Fibroblast of gingiva (primary cell): ENCODE results near the gene ABCG5.
A peak's percentile ranks its signal among the peaks of the same experiment; 100 is the strongest.

Experiments
- DNase-seq: peaks from one replicate; pipeline ENCODE4 v3.0.0-alpha.2; 2011; ENCODE audit warnings: low read depth

The ABCG5 gene

GRCh38 chr2:43806719-43807031 lies 32.0 kb downstream of the ABCG5 start:
- DNase-seq, result no peak

GRCh38 chr2:43803113-43803512 lies 35.5 kb downstream of the ABCG5 start:
- peak; percentile 3 for DNase-seq

GRCh38 chr2:43802135-43802534 lies 36.5 kb downstream of the ABCG5 start:
- no peak for DNase-seq

- no peak for DNase-seq
These were observed 37.7 kb downstream of the ABCG5 start for GRCh38 chr2:43800894-43801293.

GRCh38 chr2:43798300-43798699 lies 40.3 kb downstream of the ABCG5 start:
- DNase-seq, result no peak

- DNase-seq, result no peak
These were observed 42.4 kb downstream of the ABCG5 start for GRCh38 chr2:43796206-43796605.

GRCh38 chr2:43794956-43795355 lies 43.7 kb downstream of the ABCG5 start:
- no peak for DNase-seq

- no peak for DNase-seq
These were observed 46.0 kb downstream of the ABCG5 start for GRCh38 chr2:43792653-43793052.

GRCh38 chr2:43791035-43791765 lies 47.4 kb downstream of the ABCG5 start:
- DNase-seq, result no peak

- peak; percentile 54 for DNase-seq
These were observed 48.5 kb downstream of the ABCG5 start for GRCh38 chr2:43790147-43790546.

GRCh38 chr2:43788646-43789045 lies 50.0 kb downstream of the ABCG5 start:
- no peak for DNase-seq

GRCh38 chr2:43787895-43788294 lies 50.7 kb downstream of the ABCG5 start:
- no peak for DNase-seq

GRCh38 chr2:43778233-43778632 lies 60.4 kb downstream of the ABCG5 start:
- no peak for DNase-seq

- no peak for DNase-seq
These were observed 61.2 kb downstream of the ABCG5 start for GRCh38 chr2:43777306-43777926.

GRCh38 chr2:43776324-43776723 lies 62.3 kb downstream of the ABCG5 start:
- no peak for DNase-seq

GRCh38 chr2:43774617-43775016 lies 64.0 kb downstream of the ABCG5 start:
- DNase-seq, result no peak

GRCh38 chr2:43773876-43774613 lies 64.6 kb downstream of the ABCG5 start, which contains the start of gene DYNC2LI1:
DYNC2LI1 (plus strand) TSS chr2:43774039; CDS start chr2:43774139, 100 bp downstream.
- DNase-seq, result peak; percentile 89

GRCh38 chr2:43766006-43766405 lies 72.6 kb downstream of the ABCG5 start:
- no peak for DNase-seq

- DNase-seq, result peak; percentile 63
These were observed 74.4 kb downstream of the ABCG5 start for GRCh38 chr2:43764086-43764705.

GRCh38 chr2:43763091-43763490 lies 75.5 kb downstream of the ABCG5 start:
- no peak for DNase-seq
